GM18519 (cell line): ENCODE measurements around the gene BAZ2B.

ENCODE experiments used
- ATAC-seq: cut with Tn5 transposase; IDR thresholded peaks from one replicate; pipeline ENCODE4 v1.9.1; 2021; ENCODE audit warnings: mild to moderate bottlenecking, moderate library complexity; ENCODE audit not compliant: unreplicated experiment, low FRiP score

Gene BAZ2B

DNA sequence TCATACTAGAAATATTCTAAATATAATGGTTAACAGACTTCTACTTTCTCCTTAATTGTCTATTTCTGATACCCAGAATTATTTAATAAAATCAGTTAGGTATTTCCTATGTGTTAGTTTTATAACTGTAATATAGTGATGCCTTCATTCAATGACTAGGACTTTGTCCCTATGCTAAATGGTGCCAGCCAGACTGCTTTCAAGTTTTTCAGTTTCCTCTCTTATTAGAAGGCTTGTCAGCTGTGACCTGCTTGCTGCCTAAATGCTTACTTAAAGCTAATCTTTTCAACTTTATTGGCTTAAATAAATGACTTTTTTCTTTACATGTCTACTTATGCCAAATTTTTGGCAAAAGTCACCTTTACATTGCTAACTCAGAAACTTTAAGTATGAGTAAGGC is 30.7 kb downstream of the BAZ2B start:
- ATAC-seq: no peak

GRCh38 chr2:159584796-159585195 is 31.6 kb downstream of the BAZ2B start:
- ATAC-seq: no peak

DNA sequence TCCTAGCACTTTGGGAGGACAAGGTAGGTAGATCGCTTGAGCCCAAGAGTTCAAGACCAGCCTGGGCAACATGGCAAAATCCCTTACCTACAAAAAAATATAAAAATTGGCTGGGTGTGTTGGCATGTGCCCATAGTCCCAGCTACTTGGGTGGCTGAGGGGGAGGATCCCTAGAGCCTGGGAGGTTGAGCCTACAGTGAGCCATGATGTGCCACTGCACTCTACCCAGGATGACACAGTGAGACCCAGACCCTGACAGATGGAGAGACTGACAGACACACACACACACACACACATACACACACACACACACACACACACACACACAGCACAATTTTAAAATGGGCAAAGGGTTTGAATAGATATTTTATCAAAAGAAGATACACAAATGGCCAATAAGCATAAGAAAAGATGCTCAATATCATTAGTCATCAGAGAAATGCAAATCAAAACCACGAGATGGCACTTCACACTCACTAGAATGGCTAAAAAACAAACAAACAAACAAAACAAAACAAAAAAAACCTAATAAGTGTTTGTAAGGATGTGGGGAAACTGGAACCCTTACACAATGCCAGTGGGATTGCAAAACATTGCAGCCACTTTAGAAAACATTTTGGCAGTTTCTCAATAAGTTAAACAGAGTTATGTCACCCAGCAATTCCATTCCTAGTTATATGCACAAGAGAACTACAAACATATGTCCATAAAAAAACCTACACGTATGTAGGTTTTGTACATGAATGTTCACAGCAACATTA is 42.3 kb downstream of the BAZ2B start:
- ATAC-seq: no peak

GRCh38 chr2:159573294-159573693 is 43.1 kb downstream of the BAZ2B start:
- ATAC-seq: no peak

- no peak for ATAC-seq
Measured at GRCh38 chr2:159572459-159572858, 43.9 kb downstream of the BAZ2B start.

DNA sequence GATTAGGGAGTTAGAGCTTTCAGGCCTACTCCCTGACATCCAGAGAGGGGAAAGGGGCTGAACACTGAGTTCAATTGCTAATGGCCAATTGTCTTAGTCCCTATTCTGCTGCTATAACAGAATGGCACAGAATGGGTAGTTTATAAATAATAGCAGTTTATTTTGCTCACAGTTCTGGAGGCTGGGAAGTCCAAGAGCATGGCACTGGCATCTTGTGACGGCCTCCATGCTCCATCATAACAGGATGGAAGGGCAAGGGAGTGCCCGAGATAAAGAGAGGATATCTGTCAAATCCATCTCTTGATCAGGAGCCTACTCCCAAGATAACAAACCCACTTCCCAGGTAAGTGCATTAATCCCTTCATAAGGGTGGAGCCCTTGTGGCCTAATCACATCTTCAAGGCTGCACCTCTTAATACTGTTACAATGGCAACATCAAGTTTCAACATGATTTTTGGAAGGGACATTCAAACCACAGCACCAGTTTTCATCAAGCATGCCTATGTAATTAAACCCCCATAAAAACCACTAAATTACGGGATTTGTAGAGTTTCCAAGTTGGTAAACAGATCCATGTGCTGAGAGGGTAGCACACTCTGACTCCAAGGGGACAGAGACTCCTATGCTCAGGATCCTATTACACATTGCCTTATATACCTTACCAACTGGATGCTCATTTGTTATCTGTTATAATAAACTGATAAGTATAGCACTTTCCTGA is 44.6 kb downstream of the BAZ2B start:
- no peak for ATAC-seq

- no peak for ATAC-seq
Measured at GRCh38 chr2:159564081-159564480, 52.3 kb downstream of the BAZ2B start.

DNA sequence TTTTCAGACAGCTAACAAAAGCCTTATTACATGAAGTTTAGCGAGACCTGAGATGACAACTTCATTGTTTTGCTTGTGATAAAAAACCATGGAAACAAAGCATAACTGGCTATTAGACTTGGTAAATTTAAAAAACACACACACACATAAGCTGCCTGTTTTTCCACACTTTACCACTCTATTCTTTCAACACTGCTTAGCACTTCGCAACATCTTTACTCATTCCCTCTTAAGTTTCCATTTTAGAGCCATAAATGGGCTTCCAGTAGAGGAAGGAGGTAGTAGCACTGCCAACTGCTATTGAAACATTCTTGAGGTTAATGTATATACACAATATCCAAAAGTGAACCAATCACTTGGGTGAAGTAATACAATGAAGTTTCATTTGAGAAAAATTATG is 54.1 kb downstream of the BAZ2B start:
- no peak for ATAC-seq

GRCh38 chr2:159561786-159562185 is 54.6 kb downstream of the BAZ2B start:
- no peak for ATAC-seq

GRCh38 chr2:159561242-159561641 is 55.1 kb downstream of the BAZ2B start:
- no peak for ATAC-seq

DNA sequence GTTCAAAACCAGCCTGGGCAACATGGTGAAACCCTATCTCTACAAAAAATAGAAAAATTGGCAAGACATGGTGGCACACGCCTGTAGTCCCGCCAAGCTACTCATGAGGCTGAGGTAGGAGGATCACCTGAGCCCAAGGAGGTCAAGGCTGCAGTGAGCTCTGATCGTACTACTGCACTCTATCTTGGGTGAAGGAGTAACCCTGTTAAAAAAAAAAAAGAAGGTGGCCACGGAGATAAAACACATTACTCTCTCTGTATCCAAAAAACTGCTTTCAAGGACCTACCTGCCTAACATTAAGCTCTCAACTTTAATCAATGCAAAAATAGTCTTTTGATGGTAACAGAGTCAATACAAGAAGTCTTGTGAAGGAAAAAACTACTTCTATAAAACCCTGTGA is 57.3 kb downstream of the BAZ2B start:
- no peak for ATAC-seq

DNA sequence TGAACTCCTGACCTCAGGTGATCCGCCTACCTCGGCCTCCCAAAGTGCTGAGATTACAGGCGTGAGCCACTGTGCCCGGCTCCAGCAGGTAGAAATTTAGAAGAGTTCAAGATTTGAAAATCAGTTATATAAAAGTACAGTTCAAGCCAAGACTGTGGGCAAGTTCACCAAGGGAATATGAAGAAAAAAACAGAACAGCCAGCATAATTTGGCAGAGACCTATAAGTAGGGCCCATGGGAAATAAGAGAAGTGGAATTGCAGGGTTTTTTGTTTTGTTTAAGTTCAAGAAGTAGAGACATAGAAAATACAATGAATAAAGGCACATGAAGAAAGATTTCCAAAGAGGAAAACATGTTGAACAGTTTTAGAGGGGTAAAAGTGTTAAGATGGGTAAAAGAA is 57.9 kb downstream of the BAZ2B start:
- ATAC-seq: no peak

DNA sequence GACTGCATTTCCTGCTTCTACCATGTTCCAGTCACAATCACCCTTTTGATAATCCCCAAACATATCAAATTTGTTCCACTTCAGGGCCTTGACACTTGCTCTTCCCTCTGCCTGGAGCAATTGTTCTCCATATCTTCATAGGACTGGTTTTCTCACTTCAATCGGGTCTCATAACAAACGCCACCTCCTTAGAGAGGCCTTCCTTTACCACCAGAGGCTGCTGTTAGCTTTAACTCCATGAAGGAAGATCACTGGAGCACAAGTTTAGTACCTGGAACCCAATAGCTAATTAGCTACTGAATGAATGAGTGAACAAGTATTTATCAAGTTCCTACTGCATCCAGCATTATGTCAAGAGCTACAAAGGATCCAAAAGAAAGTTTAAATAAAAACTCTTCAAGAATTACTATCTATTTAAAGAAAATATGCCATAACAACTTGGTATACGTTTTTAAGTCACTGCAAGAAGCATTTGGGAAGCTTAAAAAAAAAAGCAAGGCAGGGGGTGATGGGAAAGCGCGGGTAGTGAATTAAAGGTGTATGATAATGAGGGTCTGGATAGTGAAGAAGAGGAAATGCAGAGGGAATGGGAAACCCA is 58.8 kb downstream of the BAZ2B start:
- no peak for ATAC-seq

DNA sequence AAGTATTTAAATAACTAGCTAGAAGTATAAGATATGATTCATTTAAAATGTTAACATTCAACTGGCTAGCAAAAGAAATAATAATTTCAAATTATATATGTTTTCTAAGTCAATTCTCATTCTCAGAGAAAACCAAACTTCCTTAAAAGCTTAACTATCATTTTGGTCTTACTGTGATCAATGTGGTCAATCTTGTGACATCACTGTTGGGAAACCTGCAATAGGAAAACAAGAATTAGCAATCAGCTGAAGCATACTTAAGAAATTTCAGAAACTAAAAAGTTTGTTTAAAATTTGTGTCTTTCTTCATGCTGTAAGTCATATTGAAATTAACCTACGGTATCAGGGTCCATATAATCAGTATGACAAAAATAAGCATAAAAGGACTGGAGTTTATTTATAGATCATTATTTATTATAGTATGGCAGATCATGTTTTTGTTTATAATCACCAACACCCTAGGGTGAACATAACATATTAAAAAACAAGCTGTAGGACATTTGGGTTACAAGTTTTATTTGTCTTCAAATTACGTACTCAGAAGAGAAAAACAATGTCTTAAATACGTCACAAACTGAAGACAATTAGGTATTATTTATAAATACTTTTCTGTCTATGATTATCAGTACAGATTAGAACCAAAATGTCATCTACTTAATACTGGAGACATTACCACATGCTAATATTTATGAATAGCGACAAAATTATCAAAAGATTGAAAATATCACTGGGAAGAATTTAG is 60.5 kb downstream of the BAZ2B start:
- no peak for ATAC-seq

DNA sequence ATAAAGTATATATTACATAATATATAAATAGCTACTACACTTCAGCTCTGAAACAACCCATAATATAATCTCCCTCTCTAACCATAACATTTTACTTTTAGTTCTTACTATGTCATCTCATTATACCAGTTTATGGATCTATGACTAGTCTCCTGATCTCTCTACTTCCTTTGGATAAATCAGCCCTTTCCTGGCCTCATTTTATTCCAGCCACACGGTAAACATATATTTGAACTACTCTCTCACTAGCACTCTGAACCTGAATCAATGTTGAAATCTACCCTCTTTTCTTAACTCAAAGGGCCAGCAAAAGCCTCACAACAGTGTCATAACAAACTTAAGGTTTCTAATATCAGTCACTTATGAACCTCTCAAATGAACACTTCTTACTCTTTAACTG is 62.6 kb downstream of the BAZ2B start:
- ATAC-seq: no peak

GRCh38 chr2:159551806-159552205 is 64.5 kb downstream of the BAZ2B start:
- no peak for ATAC-seq

- ATAC-seq: no peak
Measured at GRCh38 chr2:159550231-159550630, 66.1 kb downstream of the BAZ2B start.

DNA sequence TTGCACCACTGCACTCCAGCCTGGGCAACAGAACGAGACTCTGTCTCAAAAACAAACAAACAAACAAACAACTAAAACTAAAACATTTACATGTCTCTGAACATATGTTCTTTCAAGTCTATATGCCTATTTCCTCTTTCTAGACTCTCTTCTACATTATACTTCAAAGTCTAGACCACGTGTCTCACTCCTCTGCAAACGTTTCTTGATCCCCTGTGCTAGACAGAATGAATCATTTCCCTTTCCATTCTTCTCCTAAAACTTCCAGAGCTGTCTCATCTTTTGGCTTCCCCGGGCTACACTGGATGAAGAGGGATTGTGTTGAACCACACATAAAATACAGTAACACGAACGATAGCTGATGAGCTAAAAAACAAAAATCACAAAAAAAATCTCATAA is 67.1 kb downstream of the BAZ2B start:
- no peak for ATAC-seq

DNA sequence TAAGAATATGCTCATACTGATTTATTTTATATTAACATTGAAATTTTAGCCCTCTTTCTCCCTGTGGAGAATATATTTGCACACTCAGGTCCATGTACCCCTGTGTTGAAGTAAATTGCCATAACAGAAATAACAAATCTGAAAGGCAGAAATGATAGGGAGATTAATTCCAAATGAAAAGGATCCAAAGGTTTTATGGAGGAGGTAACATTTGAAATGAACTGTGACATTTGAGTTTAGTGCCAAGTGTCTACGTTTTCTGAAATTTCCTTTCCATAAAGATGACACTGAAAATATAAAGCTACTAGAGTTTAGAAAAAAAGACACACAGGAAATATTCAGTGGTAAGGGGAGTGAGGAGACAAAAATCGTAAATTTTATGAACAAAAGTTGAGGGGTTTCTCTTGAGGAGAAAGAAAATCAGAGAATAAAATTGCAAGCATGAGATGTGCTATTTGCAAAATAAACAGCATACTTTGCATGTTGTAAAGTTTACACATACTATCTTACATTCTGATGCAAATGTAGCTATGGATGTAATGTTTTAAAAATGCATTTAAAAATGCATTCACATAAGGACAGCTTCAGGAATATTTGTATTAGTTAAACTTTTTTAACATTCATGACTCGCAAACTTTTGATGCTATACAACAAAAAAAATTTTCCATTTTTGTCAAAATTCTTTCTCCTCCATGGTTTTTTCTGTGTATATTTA is 69.5 kb downstream of the BAZ2B start:
- no peak for ATAC-seq

DNA sequence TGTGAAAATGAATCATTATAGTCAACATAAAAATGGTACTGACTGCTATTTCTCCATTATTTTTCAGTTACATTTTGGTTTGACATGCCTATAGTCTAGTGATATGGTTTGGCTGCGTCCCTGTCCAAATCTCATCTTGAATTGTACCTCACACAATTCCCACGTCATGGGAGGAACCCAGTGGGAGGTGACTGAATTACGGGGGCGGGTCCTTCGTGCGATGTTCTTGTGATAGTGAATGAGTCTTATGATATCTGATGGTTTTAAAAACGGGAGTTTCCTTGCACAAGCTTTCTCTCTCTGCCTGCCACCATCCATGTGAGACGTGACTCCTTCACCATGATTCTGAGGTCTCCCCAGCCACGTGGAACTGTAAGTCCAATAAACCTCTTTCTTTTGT is 70.3 kb downstream of the BAZ2B start:
- ATAC-seq: no peak
